ENCODE data around the gene CD99. TPM values are rescaled to one million over a fixed set of nuclear protein-coding genes. Genes with fewer than 3 reads are reported as not detected.

The CD99 gene
- total RNA-seq, 3 donors from 2014 or later (not counting 1 experiment from before 2014, with no cell fraction given) = 312 to 340 (median 333) TPM

DNA sequence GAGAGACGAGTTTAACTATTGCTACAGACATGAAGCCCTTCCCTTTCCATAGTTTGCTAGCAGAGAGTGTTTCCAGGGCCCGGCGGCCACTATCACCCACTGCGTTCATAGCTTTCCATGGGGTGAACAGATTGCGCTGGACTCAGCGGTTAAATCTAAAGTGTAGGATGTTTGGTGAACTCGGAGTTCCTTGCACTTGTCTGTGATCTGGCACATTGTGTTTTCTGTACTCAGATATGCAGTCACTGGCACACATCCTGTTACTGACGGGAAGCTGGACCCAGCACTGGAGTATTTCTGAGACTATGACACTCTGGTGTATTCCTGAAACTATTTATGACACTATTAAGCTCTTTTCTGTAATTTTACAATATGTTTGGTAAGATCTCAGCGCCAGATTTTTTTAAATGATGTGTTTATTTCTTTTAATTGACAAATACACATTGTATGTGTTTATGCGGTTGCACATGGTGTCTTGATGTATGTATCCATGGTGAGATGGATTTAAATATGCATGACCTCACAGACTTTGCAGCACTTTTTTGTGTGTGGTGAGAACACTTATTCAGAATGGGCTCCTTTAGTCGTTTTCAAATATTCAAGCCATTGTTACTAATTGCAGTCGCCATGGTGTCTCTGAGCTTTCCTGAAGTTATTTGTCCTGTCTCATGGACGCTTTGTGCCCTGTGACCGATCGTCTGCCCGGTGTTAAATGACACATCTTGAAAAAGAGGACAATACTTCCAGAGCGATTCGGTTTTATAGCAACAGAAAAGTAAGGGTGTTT lies 14.1 kb downstream of the CD99 start:
- whole genome bisulfite sequencing (ENCODE audit: insufficient coverage) = 81% methylated on average over 18 of the region's 18 CpGs
- intact Hi-C loops (cut with micrococcal nuclease) = loop anchor here (5.0 kb wide), 1 partner anchor 63 kb away; no protein-coding TSS in a partner anchor
- DNase-seq = no peak
- peaks cover 7% of the 10 kb centered on the region for H3K36me3 ChIP-seq (ENCODE audit: control insufficient read depth, insufficient read depth, low read length)
- Mint-ChIP-seq H3K27me3 (ENCODE audit: low read depth in 2 of 2) (no peaks in the 10 kb centered on the region), H3K27ac (peak overlapping the region; percentile 17 to 72), H3K4me3 (no peak overlapping the region), H3K36me3 (no peaks in the 10 kb centered on the region), H3K9me3 (no peaks in the 10 kb centered on the region), H3K4me1 (peaks cover 64 to 79% of the 10 kb centered on the region in 2 donors)
- H3K4me1 ChIP-seq (ENCODE audit: control insufficient read depth, insufficient read depth, low read length) = peaks cover 76% of the 10 kb centered on the region
- H3K27ac ChIP-seq (ENCODE audit: low read length) = no peak overlapping the region
- H3K4me3 ChIP-seq (ENCODE audit: low read length) = no peak overlapping the region
- no peak for ATAC-seq
- TF ChIP-seq, protein P1, sequence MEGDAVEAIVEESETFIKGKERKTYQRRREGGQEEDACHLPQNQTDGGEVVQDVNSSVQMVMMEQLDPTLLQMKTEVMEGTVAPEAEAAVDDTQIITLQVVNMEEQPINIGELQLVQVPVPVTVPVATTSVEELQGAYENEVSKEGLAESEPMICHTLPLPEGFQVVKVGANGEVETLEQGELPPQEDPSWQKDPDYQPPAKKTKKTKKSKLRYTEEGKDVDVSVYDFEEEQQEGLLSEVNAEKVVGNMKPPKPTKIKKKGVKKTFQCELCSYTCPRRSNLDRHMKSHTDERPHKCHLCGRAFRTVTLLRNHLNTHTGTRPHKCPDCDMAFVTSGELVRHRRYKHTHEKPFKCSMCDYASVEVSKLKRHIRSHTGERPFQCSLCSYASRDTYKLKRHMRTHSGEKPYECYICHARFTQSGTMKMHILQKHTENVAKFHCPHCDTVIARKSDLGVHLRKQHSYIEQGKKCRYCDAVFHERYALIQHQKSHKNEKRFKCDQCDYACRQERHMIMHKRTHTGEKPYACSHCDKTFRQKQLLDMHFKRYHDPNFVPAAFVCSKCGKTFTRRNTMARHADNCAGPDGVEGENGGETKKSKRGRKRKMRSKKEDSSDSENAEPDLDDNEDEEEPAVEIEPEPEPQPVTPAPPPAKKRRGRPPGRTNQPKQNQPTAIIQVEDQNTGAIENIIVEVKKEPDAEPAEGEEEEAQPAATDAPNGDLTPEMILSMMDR (IDR thresholded peaks at IDR 0.05) = no peak
- no peaks in the 10 kb centered on the region for H3K27me3 ChIP-seq (ENCODE audit: control insufficient read depth, insufficient read depth, low read length)
- no peaks in the 10 kb centered on the region for H3K9me3 ChIP-seq (ENCODE audit: control insufficient read depth, insufficient read depth, low read length)

DNA sequence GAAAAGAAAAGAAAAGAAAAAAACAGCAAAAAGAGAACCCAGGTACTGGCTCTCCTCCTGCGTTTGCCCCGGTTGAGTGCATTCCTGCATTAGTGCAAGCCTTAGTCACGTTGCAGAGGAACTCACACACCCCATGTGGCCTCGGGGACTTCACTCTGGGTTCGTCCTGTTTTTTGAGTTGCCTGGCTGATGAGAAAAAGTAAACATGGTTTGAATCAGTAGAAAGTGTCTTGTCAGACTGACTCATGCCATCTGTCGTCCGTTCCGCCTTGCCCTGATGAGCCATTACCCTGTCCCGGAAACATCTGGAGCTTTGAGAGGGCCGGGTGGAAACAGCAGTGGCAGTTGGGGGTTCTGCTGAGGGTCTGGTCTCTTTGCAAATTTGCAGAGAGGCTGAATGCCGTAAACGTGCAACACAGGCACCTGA lies 16.3 kb downstream of the CD99 start:
- Mint-ChIP-seq H3K27me3 (ENCODE audit: low read depth in 2 of 2) (no peaks in the 10 kb centered on the region), H3K4me3 (peak overlapping the region; percentile 65), H3K27ac (peak overlapping the region; percentile 82 to 87), H3K9me3 (no peaks in the 10 kb centered on the region), H3K4me1 (peaks cover 58 to 70% of the 10 kb centered on the region in 2 donors), H3K36me3 (no peaks in the 10 kb centered on the region)
- TF ChIP-seq, protein P1 (IDR thresholded peaks at IDR 0.05) = no peak
- H3K9me3 ChIP-seq (ENCODE audit: control insufficient read depth, insufficient read depth, low read length) = no peaks in the 10 kb centered on the region
- ATAC-seq (peak; percentile 64 to 72 (median 69)), DNase-seq (peak; percentile 47 to 72)
- H3K4me3 ChIP-seq (ENCODE audit: low read length) = no peak overlapping the region
- no peaks in the 10 kb centered on the region for H3K27me3 ChIP-seq (ENCODE audit: control insufficient read depth, insufficient read depth, low read length)
- peak overlapping the region; percentile 40 for H3K27ac ChIP-seq (ENCODE audit: low read length)
- 4% methylated on average over 12 of the region's 12 CpGs for whole genome bisulfite sequencing (ENCODE audit: insufficient coverage)
- intact Hi-C loops (cut with micrococcal nuclease) = loop anchor here (1.0 to 5.0 kb wide), 2 partner anchors 10 to 65 kb away; no protein-coding TSS in a partner anchor
- H3K36me3 ChIP-seq (ENCODE audit: control insufficient read depth, insufficient read depth, low read length) = peaks cover 7% of the 10 kb centered on the region
- H3K4me1 ChIP-seq (ENCODE audit: control insufficient read depth, insufficient read depth, low read length) = peaks cover 70% of the 10 kb centered on the region

GRCh38 chrX:2708021-2708420 lies 16.9 kb downstream of the CD99 start:
- H3K27ac ChIP-seq (ENCODE audit: low read length) = peak overlapping the region; percentile 46
- H3K36me3 Mint-ChIP-seq = no peaks in the 10 kb centered on the region

More at GRCh38 chrX:2708021-2708420, 16.9 kb downstream of the CD99 start:
- WGBS (ENCODE audit: insufficient coverage) = 46% methylated on average over 2 of the region's 6 CpGs
- Histone ChIP-seq H3K4me3 (ENCODE audit: low read length) (no peak overlapping the region), H3K27me3 (ENCODE audit: control insufficient read depth, insufficient read depth, low read length) (no peaks in the 10 kb centered on the region), H3K4me1 (ENCODE audit: control insufficient read depth, insufficient read depth, low read length) (peaks cover 65% of the 10 kb centered on the region), H3K9me3 (ENCODE audit: control insufficient read depth, insufficient read depth, low read length) (no peaks in the 10 kb centered on the region), H3K36me3 (ENCODE audit: control insufficient read depth, insufficient read depth, low read length) (peaks cover 14% of the 10 kb centered on the region)
- ATAC-seq (no peak), DNase-seq (peak in 1 of 2 donors; percentile 36)
- Mint-ChIP-seq H3K27ac (peak overlapping the region; percentile 82 to 87), H3K27me3 (ENCODE audit: low read depth in 2 of 2) (no peaks in the 10 kb centered on the region), H3K4me1 (peaks cover 56 to 70% of the 10 kb centered on the region in 2 donors), H3K4me3 (peak overlapping the region; percentile 65), H3K9me3 (no peaks in the 10 kb centered on the region)
- intact Hi-C loops (cut with micrococcal nuclease) = loop anchor here (5.0 kb wide), 1 partner anchor 66 kb away; no protein-coding TSS in a partner anchor
- TF ChIP-seq, protein P1 (IDR thresholded peaks at IDR 0.05) = no peak

Data from natural killer cell (primary cell).